ENCODE results near the gene CDH23.

Gene CDH23

DNA sequence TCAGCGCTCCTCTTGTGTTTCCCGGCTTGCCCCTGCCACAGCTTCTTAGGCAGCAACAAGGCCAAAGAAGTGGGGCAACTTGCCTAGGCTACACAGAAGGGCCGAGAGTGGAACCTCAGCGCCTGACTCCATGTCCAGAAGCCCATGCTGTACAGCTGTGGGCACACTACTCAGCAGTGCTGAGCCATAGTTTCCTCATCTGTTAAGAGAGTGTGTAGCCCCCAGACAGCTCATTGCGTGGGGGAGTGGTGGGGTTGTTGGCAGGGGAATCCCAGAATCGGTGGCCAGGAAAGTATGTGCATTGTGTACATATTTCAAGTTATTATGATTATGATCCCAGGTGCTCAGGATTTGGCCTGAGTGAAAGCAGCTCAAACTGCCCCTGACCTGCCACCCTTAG is 96.2 kb downstream of the CDH23 start:
- no peak for DNase-seq

DNA sequence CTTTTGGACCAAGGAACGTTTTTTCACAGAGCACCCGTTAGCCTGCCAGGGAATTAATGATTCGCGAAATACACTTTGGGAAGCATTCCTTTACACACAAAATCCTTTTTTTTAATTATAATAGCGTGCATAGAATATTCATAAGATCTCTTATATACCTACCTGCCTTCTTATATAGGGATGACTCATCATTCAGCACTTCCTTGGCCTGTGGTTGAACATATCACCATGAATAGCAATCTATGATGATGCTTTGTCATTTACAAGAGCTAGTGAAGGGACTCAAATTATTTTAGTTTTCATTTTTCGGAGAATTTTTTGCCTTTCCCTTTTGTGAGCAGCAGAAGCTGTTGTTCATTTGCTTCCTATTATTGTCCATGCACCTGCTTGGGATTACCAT is 97.0 kb downstream of the CDH23 start:
- DNase-seq = no peak

DNA sequence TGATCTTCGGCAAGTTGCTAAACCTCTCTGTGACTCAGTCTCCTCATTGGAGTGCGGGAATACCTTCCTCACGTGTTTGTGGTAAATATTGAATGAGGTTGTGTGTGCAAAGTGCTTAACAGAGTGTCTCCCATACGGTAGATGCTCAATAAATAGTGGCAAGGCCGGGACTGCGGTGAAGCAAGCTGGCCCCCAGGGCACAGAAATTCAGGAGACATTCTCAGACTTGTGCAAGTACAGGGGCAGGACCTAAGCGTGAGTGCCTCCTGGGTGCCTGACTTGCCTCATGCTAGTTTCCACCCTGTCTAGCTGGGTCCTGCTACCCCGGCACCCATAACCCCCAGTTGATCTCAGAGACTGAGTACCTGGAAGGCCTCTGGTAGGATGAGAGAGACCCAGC is 97.8 kb downstream of the CDH23 start:
- DNase-seq = no peak

DNA sequence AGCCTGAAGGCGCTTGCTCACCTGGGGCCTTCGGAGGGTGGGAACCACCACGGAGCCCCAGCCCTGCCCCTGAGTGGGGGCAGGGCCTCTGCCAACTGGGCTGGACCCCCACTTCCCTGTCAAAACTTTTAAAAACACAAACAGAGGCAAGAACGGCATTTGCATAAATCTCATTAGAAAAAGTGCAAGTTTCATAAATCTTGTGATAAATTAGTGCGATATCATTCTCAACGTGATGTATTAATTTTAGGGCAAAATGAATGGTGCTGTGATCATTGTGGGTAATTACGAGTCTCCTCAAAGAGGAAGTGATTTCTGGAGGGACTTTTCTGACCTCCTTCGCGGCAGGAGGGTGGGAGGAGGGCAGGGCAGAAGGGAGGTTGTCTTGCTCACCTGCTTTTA is 98.3 kb downstream of the CDH23 start:
- DNase-seq = no peak

DNA sequence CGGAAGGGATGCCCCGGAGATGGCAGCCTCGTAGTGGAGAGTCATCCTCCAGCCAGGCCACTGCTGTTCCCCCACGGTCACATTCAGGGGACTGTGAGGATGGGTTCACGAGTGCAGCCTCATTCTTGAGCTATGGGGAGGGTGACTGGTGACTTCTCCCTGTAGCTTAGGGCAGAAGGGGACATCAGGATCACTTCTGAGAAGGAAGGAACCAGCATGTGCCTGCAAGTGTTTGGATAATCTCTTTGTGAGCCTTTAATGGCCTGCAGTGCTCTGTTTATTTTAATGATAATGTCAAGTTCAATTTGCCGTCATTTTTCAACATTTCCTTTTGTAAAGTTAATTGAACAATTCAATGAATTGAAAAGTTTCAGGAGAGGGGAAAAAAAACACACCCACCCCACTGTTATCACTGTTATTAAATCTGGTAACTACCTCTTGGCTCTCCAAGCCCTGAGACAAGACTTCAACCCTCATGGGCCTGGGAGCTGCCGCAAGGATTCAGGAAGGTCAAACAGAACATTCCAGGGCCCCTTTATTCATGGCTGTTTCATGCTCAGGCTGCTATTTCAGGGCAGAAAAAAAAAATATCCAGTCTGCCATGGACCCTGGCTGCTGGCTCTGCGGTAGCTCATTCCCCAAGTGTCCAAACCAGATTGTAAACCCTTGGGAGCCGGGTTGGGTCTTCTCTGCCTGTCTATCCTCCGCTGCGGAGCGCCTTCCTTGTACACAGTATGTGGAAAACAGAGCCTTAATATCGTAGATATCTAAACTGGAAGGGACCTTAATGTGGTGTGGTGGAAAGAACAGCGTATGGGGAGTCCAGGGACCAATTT is 100.4 kb downstream of the CDH23 start:
- no peak for DNase-seq

DNA sequence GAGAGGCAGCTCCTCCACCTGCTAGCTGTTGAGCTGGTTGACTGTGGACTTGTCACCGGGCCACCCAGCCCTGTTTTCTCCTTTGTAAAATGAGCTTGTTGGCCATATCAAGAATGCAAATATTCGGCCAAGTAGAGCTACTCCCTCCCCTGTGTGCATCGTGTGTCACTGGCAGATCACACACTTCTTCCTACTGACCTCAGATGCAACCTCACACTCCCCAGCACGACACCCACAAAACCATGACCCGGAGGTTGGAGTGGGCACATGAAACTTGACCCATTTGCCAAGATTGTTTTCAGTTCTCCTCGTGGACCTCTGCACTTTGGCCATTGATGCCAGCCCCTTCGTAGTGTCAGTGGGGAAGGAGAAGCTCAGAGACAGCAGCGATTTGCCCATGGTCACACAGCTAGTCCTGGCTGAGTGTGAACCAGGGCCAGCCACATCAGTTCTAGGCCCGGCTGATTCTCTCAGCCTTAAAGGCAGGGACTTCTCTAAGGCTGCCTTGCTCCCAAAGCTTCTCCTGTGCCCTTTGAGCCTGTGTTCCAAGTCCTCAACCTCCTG is 101.1 kb downstream of the CDH23 start:
- no peak for DNase-seq

DNA sequence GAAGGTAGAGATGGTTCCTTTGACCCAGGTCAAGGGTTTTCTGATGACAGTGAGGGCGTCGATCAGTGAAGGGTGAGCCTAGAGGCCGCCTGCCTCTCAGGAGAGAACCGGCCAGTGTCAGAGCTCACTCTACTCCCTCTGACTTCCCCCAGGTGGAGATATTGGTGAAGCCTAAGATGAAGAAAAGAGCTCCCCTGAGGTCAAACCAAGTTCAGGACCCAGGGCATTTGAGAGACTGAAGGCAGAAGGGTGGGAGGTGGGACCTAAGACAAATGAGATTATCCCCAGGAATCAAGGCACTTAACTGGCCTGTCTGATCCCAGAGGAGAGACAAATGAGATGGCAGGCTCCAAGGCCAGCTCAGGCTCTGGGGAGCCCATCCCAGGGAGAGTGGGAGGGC is 104.7 kb downstream of the CDH23 start:
- DNase-seq = no peak

DNA sequence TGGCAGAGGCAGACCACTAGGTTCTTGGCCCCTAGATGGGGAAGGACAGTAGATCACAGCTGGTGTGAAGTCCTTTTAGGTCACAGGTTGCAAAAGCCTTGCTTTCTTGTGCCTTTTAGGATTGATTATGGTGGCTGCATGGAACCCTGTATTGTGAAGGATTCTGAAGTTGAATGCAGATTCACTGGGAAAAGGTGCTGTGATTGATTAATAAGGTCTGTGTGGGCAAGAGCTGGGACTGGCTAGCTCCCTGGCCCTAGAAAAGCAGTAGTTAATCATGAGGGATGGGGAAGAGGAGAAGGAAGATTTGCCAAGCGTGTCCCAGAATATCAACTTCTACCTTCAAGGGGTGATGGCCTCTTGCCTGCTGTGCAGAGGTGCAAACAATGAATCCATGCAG is 105.5 kb downstream of the CDH23 start:
- DNase-seq = no peak

DNA sequence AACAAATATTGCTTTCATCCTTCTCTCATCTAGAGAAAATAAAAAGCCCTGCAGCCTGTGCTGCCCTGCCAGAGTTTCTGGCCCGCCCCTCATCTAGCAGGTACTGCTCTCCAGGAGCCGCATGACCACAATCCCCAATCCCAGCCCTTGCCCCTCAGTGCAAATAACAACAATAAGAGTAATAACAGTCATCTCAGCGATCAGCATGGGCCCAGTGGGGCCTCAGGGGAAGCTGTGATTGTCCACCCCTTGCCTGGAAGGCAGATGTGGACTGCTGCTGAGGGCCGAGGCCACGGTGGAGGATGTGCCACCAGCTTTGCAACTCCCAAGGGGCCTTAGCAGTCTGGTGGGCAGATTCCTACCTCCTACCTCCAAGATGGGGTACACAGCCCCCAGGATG is 106.1 kb downstream of the CDH23 start:
- no peak for DNase-seq

DNA sequence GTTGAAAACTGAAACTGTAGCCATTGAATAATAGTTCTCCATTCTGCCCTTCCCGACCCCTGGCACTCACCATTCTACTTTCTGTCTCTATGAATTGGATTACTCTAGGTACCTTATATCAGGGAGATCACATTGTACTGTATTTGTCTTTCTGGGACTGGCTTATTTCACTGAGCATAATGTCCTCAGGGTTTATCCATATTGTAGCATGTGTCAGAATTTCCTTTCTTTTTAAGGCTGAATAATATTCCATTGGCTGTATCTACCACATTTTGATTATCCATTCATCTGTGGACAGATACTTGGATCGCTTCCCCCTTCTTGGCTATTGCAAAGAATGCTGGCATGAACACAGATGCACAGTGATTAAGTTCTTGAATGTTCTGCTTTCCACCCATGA is 107.4 kb downstream of the CDH23 start:
- DNase-seq = no peak

DNA sequence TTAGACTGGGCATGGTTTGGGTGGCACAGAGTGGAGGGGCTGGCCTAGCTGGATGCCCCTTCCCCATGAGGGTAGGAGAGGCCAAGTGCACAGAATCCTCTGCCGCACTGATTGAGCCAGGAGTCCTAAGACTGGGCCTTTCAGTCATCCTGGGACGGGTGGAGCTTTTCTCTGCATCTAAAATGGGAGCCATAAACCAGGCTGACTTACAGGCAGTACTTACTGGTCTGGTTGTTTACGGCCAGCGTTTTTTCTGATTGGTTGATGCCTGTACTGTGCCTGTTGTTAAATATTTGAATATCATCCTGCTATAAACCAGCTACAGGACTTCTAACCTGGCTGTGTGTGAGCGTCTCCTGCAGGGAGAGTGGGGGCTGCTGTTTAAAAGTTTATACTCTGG is 107.8 kb downstream of the CDH23 start:
- DNase-seq = no peak

DNA sequence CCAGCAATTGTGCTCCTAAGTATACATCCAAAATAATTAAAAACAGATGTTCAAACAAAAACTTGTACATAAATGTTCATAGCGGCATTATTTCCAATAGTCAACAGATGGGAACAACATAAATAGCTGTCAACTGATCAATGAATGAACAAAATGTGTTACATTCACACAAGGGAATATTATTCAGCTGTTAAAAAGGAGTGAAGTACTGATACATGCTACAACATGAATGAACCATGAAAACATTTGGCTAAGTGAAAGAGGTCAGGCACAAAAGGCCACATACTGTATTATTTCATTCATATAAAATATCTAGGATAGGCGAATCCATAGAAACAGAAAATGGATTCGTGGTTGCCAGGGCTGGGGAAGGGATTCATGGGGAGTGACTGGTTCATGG is 109.1 kb downstream of the CDH23 start:
- no peak for DNase-seq

DNA sequence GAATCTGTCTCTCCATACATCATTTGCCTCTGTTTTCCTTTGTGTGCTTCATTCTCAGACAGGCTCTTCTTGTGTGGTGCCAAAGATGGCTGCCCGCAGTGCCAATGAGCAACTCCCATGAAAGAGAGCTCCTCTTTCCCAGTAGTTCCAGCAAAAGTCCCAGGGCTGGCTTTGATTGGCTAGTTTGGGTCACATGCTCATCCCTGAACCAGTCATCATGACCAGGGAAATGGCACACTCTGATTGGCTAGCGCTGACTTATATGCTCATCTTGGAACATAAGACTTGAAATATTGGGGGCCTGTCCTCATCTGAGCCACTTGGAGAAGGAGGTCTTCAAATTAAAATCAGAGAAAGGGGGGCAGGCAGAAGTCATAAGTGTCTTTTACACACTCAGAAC is 112.7 kb downstream of the CDH23 start:
- DNase-seq = no peak

DNA sequence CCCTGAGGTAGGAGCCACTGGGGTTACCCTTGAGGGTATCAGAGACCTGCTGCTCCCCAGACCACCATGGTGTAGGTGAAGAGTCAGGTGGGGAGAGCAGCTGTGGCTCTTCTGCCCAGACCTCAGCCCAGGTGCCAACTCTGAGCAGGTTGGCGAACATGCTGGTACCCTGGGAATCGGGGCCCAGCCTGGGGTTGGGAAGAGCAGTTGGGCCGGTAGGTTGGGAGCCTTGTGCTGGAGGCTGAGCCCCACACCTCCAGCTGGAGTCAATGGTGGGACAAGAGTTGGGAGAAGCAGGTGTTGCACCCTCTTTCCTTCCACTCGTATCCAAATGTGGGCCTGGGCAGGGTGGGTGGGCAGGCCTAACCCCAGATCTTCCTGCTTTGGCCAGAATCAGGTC is 114.5 kb downstream of the CDH23 start:
- DNase-seq = no peak

DNA sequence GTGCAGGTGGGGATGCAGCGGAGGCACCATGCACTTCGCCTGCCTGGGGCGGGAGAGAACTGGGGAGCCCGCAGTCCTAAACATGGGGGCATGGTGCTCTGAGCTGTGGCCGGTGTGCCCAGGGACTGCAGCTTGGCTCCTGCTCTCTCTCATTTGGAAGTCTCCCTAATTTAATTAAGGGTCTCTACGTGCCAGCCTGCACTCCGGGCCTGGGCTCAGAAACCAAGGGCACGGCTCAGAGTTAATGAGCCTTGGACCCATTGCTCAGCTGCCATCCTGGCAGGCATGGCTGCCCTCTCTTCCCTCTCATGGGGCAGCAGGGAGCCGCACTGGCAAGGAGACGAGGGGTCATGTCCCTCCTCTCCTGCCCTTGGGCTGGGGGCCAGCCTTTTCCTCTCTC is 115.6 kb downstream of the CDH23 start:
- DNase-seq = no peak

DNA sequence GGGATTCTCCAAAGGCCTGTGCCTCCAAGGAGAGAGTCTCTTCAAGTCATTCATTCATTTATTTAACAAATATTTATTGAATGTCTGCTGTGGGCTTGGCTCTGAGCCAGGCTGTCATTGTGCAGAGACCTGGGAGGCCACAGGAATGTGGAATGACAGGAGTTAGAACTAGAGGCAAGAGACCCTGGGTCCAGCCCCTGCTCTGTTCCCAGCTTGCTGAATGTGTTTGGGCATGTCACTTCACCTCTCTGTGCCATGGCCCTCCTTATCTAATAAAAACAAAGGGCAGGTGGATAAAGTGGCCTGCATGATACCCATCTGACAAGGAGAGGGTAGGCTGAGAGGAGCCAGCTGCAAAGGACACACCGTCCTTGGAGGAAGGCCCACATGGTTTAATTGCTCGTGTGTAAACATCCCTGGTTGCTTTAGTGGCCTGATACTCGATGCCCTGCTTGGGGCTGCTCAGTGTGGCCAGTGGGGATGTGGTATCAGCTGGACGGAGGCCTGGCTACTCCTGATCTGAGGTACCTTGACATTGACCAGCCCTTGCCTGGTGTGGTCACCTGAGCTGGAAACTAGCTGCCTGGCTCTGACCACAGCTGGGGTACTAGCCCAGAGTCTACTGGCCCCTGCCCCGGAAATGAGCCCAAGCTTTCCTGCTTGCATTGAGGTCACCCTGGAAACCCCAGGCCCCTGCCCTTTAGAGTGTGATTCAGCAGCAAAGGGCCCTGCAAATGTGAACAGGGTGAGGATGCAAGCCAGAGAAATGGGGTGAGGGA is 116.2 kb downstream of the CDH23 start:
- no peak for DNase-seq

DNA sequence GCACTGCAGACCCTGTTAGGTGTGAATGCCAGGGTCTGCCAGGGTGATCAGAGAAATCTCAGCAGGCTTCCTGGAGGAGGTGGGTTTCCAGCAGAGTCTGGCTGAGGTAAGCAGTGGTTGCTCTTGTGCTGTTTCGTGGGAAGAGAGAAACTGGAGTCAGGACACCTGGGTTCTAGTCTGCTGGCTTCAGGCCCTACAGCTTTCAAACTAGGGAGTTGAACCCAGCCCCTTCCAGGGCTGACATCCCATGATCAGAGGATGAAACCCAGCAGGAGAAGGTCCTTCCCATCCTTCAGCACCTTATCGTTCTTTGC is 116.8 kb downstream of the CDH23 start:
- no peak for DNase-seq

DNA sequence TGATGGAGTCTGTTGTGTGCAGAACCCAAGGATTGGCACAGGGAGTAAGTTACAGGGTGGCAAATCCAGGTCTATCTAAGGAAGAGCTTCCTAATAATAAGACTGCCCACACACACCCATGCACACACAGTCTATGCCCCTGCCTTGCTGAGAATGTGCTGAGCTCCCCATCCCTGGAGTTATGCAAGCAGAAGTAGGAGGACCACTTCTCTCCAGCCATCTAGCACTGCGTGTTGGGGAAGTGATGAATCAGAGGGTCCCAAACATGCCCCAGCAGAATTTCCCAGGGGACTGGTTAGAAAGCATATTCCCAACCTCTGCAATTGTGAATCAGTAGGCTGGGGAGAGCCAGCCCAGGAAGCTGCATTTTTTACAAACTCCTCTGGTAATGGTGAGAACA is 117.2 kb downstream of the CDH23 start:
- no peak for DNase-seq

DNA sequence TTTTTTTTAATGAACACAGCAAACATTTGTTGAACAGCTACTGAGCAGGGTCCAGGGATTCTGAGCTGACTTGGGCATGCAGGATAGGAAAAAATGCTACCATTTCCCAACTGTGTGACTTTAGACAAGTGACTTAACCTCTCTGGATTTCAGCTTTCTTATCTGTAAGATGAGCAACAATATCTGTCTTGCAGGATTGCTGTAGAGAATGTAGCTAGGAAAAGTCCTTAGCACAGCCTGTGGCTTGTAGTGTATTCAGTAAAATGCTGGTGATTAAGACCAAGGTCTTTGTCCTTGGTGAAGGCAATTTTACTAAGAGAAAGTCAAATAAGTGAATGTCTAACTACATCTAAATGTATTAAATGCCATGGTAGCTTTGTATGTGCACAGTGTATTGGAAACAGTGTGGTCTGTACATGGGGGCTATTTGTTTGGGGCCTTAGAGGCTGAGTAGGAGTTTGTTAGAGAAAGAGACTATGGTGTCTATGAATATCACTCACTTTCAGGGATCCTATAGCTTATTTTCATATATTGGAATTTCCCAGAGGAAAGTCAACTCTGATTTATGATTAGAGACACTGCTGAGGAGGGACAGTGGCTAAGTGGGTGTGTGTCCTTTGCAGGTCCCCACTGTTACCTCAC is 118.9 kb downstream of the CDH23 start:
- DNase-seq = no peak

DNA sequence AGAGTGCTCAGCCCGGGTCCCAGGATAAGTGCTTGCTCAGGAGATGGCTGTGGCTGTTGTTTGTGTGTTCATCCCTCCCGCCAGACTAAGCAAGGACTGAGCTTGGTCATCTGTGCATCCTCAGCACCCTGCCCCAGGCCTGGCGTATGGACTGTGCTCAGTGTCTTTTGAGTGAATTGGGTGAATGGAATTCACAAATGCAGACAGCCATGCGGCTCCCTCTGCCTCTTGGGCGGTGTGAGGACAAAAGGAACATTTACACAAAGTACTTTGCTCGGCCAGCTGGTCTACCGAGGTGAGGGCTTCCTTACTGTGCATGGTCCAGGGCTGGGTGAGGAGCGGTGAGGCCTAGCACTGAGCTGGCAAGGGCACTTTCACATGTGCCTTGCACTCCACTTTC is 120.2 kb downstream of the CDH23 start:
- no peak for DNase-seq

DNA sequence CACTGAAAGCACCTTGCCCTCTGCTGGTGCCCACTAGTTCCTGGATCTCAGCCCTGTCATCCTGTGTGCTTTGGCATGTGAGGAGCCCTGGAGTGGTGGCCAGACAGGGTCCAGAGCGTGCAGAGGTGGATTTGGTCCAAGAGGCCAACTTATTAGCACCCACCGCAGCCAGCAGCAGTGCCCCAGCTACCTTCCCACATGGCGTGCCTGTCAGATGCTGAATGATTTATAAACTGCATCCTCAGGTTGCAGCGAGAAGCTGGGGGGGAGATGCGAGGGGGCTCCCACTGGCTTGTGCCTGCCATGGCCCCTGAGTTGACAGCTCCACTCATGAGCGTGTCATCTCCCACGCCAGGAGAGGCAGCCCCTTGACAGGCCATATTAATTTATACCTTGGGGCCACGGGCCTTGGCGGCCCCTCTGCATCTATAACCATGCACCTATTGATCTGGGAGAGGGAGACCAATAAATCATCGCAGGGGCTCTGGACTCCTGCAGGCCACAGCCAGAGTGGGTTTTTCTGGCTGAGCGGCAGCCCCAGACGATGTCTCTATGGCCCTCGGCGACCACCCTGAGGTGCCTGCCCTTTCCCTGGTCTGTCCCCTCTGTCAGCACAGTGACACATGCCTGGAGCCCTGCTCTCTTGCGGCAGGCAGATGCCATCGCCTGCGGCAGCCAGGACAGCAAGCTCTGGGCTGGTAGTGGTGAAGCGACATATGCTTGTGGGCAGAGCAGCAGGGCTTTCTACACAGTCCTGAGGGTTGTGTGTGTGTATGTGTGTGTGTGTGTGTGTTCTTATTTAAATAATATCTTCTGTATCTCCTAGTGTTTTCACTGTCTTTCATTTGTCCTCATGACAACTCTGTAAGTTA is 120.8 kb downstream of the CDH23 start:
- no peak for DNase-seq

DNA sequence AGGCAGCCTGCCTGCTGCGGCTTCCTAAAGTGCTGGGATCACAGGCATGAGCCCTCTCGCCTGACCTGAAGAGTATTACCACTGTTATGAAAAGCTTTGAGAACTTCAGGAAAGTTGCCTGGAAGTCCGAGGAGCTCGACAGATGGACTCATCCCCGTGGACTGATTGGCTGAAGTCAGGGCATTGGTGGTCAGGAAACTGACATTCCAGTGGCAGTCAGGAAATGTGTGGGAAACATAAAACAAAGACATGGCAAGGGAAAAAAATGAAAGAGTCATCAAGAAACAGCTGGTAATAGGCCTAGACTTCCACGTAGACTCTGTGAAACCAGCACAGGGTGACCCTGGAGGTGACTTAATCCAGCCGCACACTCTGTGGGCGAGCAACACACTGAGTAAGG is 123.3 kb downstream of the CDH23 start:
- DNase-seq = no peak

Data from NCI-H187 treated with DMSO at 0.1 percent for 48 hours (cell line).